GM18951 (cell line): ENCODE results near the gene G3BP1.

Experiments
- POLR2A ChIP-seq: IDR thresholded peaks from 4 replicates; pipeline ENCODE4 v1.6.1; 2011; ENCODE audit warnings: mild to moderate bottlenecking; ENCODE audit not compliant: insufficient read length, insufficient read depth; ENCODE audit errors: extremely low read depth
- in situ Hi-C: fragments of 300-500 bp; cut with MboI; formaldehyde crosslinking; loops from one replicate; pipeline ENCODE4 v1.12.0; 2022; ENCODE audit warnings: low sequenced_read_pairs, mixed read lengths, inconsistent platforms; ENCODE audit not compliant: unreplicated experiment

Gene G3BP1

DNA sequence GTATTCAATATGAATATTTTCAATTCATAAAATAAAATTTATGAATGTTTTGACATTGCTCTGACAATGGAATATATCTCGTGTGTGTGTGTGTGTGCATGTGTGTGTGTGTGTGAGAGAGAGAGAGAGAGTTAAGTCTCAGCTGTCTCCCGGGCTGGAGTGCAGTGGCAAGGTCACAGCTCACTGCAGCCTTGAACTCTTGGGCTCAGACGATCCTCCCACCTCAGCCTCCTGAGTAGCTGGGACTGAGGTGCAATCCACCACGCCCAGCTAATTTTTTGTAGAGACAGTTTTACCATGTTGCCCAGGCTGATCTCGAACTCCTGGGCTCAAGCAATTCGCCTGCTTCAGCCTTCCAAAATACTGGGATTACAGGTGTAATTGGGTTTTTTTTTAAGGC is 16.1 kb downstream of the G3BP1 start:
- no peak for TF ChIP-seq POLR2A

DNA sequence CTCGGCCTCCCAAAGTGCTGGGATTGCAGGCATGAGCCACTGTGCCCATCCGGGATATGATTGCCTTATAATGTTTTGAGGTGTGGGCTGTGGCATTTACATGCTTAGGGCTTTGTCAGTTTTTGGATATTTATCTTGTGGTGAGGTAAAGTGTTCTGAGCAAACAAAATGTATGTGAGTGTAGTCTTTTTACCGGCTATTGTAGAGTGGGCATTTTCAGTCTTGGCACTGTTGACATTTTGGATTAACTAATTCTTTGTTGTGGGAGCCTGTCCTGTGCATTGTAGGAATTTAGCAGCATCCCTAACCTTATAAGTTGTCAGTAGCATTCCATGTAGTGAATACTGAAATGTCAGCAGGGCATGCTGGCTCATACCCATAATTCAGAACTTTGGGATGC is 21.6 kb downstream of the G3BP1 start:
- TF ChIP-seq POLR2A = no peak
- in situ Hi-C loops = no loop called here

More for the DNA sequence above, 16.1 kb downstream of the G3BP1 start:
- in situ Hi-C loops = no loop called here

DNA sequence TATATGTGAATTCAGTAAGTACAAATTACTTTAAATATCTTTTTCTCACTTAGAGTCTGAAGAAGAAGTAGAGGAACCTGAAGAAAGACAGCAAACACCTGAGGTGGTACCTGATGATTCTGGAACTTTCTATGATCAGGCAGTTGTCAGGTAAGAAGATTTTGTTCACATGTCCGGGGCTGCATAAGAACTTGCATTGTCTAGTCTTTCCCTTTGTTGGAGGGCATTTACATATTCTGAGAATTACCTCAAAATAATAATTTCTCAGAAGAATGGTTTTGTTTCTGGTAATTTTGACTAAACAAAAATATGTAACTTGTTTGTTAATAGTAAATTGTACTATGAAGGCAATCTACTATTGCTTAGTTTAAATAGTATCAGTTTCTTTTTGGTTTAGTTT is 23.7 kb downstream of the G3BP1 start:
- no peak for TF ChIP-seq POLR2A
- in situ Hi-C loops = no loop called here

DNA sequence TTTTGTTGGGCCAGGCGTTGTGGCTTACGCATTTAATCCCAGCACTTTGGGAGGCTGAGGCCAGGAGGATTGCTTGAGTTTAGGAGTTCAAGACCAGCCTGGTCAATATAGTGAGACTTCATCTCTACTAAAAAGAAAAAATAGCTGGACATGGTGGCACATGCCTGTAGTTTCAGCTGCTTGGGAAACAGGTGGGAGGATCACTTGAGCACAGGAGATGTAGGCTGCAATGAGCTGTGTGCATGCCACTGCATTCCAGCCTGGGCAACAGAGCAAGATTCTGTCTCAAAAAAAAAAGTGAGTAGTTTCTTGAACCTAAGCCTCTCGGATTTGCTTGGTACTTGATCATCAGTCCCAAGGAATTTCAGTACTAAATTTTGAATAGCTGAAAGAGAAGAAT is 26.9 kb downstream of the G3BP1 start:
- TF ChIP-seq POLR2A = no peak
- in situ Hi-C loops = no loop called here

DNA sequence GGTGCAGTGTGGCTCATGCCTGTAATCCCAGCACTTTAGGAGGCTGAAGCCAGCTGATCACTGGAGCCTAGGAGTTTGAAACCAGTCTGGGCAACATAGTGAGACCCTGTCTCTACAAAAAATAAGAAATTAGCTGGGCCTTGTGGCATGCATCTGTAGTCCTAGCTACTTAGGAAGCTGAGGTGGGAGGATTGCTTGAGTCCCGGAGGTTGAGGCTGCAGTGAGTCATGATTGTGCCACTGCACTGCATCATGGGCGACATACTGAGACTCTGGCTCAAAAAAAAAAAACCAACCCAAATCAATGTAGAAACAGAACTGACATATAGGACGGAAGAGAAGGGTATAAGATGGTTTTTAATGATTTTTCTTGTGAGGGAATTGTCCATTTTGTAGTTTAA is 27.7 kb downstream of the G3BP1 start:
- in situ Hi-C loops = no loop called here
- TF ChIP-seq POLR2A = no peak

DNA sequence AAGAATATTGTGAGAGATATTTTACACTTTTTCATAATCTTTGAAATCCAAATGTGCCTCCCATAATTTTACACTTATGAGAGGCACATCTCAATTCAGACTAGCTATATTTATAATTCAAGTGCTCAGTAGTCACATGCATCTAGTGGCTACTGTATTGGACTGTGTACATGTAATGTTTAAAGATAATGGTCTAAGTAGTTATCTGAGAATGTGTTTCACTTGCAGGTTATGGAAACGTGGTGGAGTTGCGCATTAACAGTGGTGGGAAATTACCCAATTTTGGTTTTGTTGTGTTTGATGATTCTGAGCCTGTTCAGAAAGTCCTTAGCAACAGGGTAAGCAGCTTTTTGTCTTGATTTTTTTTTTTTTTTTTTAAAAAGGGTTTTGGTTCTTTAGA is 28.8 kb downstream of the G3BP1 start:
- in situ Hi-C loops = no loop called here
- no peak for TF ChIP-seq POLR2A

DNA sequence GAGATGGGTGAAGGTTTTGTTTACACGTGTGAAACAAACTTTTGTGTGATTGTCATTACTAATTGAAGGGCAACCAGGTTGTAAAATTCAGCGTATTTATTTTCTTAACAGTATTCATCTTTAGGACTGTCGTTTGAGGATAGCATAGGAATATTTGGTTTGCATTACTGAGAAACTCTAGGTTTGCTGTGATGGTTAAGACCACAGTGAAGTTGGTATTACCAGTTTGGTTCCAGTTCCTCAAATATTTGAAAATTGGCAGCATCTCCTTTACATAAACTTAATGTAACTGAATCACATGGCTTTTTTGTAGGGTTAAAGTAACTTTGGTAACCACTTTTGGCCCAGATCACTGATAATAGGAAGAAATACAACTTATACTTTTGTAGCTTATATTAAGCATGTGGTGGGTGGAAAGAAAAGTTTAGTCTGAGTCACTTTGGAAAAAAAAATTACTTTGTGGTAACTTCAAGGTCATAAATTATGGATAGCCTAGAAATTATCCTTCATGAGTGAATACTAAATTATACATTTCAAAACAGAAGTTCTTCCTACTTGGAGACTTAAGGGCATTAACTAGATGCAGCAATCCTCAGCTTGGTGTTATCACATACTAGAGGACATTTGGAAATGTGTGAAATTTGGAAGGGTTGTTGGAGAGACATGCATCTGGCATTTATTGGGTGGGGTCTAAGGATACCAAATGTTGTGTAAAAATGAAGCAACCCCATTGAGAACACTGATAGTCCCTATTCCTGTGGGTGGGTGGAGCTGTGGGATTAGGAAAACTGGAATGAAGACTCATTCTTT is 33.9 kb downstream of the G3BP1 start:
- TF ChIP-seq POLR2A = no peak
- in situ Hi-C loops = no loop called here

DNA sequence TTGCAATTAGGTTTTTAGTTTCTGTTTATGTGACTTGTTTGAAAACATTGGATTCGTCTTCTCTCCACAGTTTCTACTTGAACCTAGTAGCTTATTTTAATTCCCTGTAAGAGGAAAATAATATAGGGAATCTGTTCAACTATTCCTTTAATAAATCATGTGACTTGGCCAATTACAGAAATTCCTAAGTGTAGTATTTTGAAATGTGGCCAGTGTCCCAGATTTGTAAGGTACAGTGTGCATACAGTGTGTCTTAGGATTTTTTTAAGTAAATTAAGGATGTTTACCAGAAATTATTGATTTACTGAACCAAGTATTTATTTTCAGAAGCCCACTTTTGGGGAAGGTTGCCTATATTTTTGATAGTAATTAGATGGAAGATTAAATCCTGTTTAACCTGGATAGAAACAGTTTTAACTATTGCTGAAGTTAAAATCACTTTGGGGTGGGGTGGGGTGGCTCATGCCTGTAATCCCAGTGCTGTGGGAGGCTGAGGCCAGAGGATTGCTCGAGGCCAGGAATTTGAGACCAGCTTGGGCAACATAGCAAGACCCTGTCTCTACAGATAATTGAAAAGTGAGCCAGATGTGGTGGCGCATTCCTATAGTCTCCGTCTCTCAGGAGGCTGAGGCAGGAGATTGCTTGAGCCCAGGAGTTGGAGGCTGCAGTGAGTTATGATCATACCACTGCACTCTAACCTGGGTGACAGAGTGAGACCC is 36.9 kb downstream of the G3BP1 start:
- in situ Hi-C loops = no loop called here
- TF ChIP-seq POLR2A = no peak

DNA sequence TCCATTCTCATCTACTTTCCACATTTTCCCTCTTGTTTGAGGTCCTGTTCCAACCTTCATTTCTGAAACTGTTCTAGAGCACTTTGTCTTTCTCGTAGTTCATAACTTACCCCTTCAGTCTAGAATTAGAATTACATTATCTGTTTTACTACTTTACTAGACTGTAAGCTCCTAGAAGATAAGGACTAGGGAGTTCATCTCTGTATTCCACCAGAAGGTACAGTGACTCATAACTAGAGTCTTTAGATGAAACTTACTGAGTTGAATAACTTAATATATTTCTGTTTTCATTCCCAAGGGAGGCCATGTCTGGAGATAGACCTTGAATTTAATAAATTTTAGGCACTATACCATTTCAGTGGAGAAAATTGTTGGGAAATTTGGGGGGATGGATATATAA is 38.7 kb downstream of the G3BP1 start:
- in situ Hi-C loops = no loop called here
- no peak for TF ChIP-seq POLR2A

DNA sequence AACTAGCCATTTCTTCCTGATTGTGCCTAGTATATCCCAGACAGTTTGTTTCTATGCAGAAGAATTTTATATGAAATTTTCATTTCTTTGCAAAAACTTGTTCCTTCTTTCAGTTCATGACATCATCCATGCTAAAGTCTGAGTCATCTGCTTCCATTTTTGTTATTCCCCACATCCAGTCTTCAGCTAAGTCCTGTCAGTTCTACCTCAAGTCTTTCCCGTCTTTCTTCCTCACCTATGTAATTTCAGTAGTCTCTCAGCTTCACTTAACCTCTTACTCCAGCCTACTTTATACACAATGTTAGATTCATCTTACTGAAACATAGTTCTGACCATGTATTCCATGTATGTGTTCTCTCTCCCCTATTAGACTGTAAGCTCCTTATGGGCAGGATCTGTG is 39.1 kb downstream of the G3BP1 start:
- no peak for TF ChIP-seq POLR2A
- in situ Hi-C loops = no loop called here

DNA sequence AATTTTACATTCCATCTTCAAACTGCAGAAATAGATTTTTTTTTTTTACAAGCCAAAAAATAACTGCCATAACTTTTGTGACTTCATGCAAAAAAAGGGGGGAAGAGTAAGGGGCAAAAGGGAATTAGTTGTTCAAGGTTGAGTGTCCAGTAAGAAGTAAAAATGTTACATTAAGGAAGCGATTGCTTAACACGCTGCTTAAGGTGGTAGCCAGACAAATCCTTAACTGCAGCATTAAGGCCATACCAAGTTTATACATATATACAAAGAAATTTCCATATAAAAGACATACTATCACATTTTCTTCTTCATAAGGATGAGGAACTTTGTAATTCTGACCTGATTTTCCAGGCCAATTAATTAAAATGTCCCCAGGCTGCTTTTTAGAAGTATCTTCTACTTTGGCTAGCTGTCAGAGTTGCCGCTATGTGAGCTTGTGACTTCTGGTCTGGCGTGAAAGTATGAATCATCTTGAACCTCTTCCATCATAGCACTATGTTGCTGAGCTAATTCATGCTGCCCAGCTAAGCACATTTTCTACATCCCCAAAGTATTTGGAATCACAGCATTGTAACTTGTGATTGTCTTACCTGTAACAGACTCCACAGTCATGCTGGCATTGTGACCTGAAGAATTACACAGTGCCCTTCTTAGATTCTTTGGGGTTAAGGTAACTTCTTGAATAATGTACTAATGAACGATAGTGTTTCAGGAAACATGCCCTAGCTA is 40.0 kb downstream of the G3BP1 start:
- in situ Hi-C loops = no loop called here
- no peak for TF ChIP-seq POLR2A

DNA sequence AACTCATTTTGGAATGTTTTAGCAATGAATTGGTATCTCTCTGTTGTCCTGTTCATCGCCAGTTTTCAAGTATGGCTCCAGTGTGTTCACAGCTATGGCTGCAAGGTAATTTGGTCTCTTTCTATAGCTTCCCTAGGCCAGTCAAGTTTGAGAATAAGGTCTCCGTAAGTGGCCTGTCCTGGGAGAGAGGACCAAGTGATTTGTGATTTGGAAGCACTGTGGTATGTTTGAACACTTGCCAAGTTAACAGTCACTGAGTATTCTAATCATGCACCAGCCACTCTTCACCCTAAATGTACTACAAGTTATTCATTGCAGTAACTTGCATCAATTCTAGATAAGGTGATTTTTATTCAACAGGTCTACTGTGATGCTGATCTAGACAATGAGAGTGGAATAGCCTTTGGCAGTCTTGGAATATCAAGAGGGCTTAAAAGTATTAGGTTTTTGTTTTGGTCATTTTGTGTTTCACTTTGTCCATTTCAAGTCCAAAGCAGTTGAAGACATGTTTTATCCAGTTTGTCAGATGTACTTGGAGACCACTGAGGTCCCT is 41.1 kb downstream of the G3BP1 start:
- no peak for TF ChIP-seq POLR2A
- in situ Hi-C loops = no loop called here

DNA sequence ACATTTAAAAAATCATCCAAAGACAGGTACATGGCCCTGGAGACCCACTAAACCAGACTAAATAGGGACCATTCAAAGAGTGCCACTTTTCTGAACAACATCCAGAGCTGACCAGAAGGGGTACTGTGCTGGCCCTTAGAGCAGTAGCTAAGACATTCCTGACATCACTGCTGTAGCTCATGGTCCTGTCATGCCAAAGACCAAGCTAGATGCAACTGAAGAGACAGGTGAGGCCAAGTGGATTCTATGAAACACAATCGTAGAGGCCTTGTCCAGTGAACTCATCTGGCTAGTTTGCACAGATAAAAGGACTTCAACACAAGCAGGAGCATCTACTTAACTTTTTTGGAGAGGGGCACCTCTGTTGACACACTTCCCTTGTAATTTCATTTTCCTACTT is 43.3 kb downstream of the G3BP1 start:
- in situ Hi-C loops = no loop called here
- no peak for TF ChIP-seq POLR2A
